ENCODE data around the gene CTIF. TPM values are rescaled to one million over a fixed set of nuclear protein-coding genes. Genes with fewer than 3 reads are reported as not detected.

CTIF gene
- total and polyA plus RNA-seq, 10 donors = 5.2 to 39.2 (median 18.5) TPM

DNA sequence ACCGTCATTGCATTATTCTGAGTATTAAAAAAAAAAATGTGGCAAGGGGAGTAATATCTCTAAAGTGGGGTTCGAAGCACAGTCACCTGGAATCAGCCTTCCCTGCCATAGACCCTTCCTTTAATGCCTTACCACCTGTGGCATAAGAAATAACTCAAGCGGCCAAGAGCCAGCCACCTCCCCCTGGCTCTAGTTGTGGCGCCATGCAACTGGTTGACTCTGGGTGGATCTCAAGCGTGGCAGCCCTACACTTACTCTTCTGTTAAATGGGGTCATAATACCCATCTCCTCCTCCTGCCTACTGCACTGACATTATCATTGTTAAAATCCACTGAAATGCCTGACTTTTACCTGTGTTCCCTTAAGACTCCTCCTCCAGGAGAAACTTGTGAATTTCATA is 236.1 kb downstream of the CTIF start:
- Histone ChIP-seq H3K4me1 (peaks cover 0 to 35% (median 16%) of the 10 kb centered on the region in 6 donors), H3K9me3 (peaks cover 0 to 4% (median 0%) of the 10 kb centered on the region in 8 donors), H3K27me3 (replicated peaks in 1 of 7) (no peaks in the 10 kb centered on the region), H3K36me3 (peaks cover 0 to 8% (median 0%) of the 10 kb centered on the region in 6 donors), H3K27ac (no peak overlapping the region), H3K4me3 (no peak overlapping the region)
- no peak for TF ChIP-seq POLR2A (IDR thresholded peaks at IDR 0.05)
- TF ChIP-seq, protein P1, sequence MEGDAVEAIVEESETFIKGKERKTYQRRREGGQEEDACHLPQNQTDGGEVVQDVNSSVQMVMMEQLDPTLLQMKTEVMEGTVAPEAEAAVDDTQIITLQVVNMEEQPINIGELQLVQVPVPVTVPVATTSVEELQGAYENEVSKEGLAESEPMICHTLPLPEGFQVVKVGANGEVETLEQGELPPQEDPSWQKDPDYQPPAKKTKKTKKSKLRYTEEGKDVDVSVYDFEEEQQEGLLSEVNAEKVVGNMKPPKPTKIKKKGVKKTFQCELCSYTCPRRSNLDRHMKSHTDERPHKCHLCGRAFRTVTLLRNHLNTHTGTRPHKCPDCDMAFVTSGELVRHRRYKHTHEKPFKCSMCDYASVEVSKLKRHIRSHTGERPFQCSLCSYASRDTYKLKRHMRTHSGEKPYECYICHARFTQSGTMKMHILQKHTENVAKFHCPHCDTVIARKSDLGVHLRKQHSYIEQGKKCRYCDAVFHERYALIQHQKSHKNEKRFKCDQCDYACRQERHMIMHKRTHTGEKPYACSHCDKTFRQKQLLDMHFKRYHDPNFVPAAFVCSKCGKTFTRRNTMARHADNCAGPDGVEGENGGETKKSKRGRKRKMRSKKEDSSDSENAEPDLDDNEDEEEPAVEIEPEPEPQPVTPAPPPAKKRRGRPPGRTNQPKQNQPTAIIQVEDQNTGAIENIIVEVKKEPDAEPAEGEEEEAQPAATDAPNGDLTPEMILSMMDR (IDR thresholded peaks at IDR 0.05 in 8 of 11, conservative IDR thresholded peaks at IDR 0.05 in 3 of 11) = no peak
- TF ChIP-seq POLR2AphosphoS5 (IDR thresholded peaks at IDR 0.05) = no peak
- no peak for DNase-seq
- 84 to 98% (median 95%) methylated on average over 5 of the region's 5 CpGs for WGBS, 5 donors
- intact Hi-C loops (cut with DNase I; ENCODE audit: low total_unique reads) = loop anchor here (10.0 kb wide), 2 partner anchors 90 to 400 kb away; no protein-coding TSS in a partner anchor

DNA sequence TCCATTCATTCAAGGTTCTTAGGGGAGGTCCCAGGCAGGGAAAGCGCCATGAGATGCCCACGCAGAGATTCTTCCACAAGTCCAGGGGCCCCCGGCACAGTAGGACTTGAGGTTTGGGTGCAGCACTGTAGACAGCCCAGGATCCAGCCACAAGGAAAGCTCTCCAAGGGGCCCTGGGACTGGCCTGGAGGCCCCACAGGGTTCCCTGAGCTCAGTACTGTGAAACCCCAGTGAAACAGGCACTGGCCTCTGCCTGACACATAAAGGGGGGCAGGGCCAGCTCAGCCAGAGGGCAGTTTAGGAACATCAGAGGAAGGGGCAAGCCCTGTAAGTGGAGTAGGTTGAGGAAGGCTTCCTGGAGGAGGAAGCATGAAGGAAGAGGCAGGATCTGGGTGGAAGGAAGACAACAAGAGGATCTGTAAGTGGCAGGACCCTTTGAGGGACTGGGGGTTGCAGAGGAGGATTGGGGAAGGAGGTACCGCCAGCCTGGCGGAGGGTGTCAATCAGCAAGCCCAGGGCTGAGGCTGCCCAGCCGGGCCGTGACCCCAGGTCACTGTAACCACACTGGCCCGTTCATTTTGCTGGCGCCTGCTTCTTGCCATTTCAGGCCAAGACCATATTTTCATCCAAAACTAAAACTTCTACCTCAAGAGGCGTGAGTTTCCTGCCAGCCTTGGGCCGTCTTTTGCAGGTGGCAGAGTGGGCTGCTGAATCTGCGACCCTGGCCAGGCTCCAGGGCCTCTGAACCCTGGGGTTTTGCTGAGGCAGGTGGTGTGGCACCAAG is 236.7 kb downstream of the CTIF start:
- intact Hi-C loops (cut with DNase I; ENCODE audit: low total_unique reads) = loop anchor here (10.0 kb wide), 2 partner anchors 91 to 399 kb away; no protein-coding TSS in a partner anchor
- 67 to 75% (median 70%) methylated on average over 9 to 12 of the region's 12 CpGs for WGBS, 5 donors
- DNase-seq = no peak
- Histone ChIP-seq H3K4me3 (no peak overlapping the region), H3K4me1 (peaks cover 3 to 41% (median 20%) of the 10 kb centered on the region in 6 donors), H3K9me3 (peaks cover 0 to 4% (median 0%) of the 10 kb centered on the region in 8 donors), H3K27me3 (replicated peaks in 1 of 7) (no peaks in the 10 kb centered on the region), H3K27ac (no peak overlapping the region), H3K36me3 (peaks cover 0 to 2% (median 0%) of the 10 kb centered on the region in 6 donors)
- TF ChIP-seq POLR2AphosphoS5 (IDR thresholded peaks at IDR 0.05) (no peak), POLR2A (IDR thresholded peaks at IDR 0.05) (no peak)
- TF ChIP-seq, protein P1 (IDR thresholded peaks at IDR 0.05 in 8 of 11, conservative IDR thresholded peaks at IDR 0.05 in 3 of 11) = no peak

DNA sequence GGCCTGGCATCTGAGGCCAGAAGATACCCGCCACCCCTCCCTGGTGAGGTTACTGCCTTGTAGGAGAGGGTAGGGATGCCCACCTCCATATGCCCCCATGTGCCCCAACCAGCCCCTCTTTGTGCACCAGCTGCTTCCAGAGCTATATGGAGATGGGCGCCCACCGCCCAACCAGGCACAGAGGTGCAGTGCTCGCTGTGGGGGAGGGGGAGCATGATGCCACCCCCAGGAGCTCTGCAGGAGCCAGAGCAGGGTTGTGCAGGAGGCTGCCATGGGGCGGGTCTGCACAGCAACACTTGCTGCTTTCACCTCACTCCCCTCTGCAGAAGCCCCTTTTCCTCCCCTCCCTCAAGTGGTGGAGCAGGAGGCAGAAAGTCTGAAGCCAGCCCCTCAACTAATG is 237.3 kb downstream of the CTIF start:
- no peak for TF ChIP-seq POLR2AphosphoS5 (IDR thresholded peaks at IDR 0.05)
- no peak for TF ChIP-seq POLR2A (IDR thresholded peaks at IDR 0.05)
- TF ChIP-seq, protein P1 (IDR thresholded peaks at IDR 0.05 in 8 of 11, conservative IDR thresholded peaks at IDR 0.05 in 3 of 11) = no peak
- no peaks in the 10 kb centered on the region for H3K27me3 ChIP-seq (replicated peaks in 1 of 7)
- intact Hi-C loops (cut with DNase I; ENCODE audit: low total_unique reads) = loop anchor here (10.0 kb wide), 2 partner anchors 91 to 399 kb away; no protein-coding TSS in a partner anchor
- 92 to 99% (median 97%) methylated on average over 5 of the region's 5 CpGs; no CpG with 5 or more reads in 1 of the 5 donors for WGBS, 5 donors
- H3K4me3 ChIP-seq = no peak overlapping the region
- no peak overlapping the region for H3K27ac ChIP-seq
- peaks cover 9 to 47% (median 26%) of the 10 kb centered on the region in 6 donors for H3K4me1 ChIP-seq
- H3K9me3 ChIP-seq = peaks cover 0 to 4% (median 0%) of the 10 kb centered on the region in 8 donors
- no peak for DNase-seq
- H3K36me3 ChIP-seq = no peaks in the 10 kb centered on the region

DNA sequence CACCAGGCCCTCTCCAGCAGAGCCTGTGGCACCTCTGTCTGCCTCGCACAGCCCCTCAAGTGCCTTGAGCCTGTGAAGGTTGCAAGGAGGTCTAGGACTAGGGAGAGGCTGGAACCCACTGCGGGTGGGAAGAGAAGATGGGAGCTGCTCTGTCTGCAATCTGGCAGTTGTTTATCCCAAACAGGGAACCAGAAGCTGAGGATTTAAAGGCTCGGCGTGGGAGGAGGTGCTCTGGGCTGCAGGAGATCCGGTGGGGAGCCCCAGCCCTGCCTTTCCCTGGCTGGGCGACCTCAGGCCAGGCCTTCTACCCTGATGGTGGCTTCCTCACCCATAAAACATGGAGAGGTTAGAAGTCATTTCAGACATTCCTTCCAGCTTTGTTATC is 237.8 kb downstream of the CTIF start:
- no peak for TF ChIP-seq POLR2A (IDR thresholded peaks at IDR 0.05)
- TF ChIP-seq, protein P1 (IDR thresholded peaks at IDR 0.05 in 8 of 11, conservative IDR thresholded peaks at IDR 0.05 in 3 of 11) = no peak
- no peak for TF ChIP-seq POLR2AphosphoS5 (IDR thresholded peaks at IDR 0.05)
- Histone ChIP-seq H3K36me3 (no peaks in the 10 kb centered on the region), H3K27me3 (replicated peaks in 1 of 7) (no peaks in the 10 kb centered on the region), H3K4me1 (peaks cover 11 to 52% (median 31%) of the 10 kb centered on the region in 6 donors), H3K4me3 (no peak overlapping the region), H3K9me3 (peaks cover 0 to 4% (median 0%) of the 10 kb centered on the region in 8 donors), H3K27ac (no peak overlapping the region)
- DNase-seq = no peak
- intact Hi-C loops (cut with DNase I; ENCODE audit: low total_unique reads) = loop anchor here (10.0 kb wide), 2 partner anchors 92 to 398 kb away; no protein-coding TSS in a partner anchor
- 83 to 93% (median 90%) methylated on average over 6 of the region's 6 CpGs for WGBS, 5 donors
